Uterus (tissue), 2 donors: ENCODE measurements around the gene CNTN1.

Source experiments
- CTCF ChIP-seq, 4 experiments: fragments of 200-600 bp in 2 of 4; fragments of 450-650 bp in 2 of 4; sonication (generic) in 2 of 4; IDR thresholded peaks; one replicate each; pipeline ENCODE4 v1.5.1; 2016 to 2019; ENCODE audit warnings: antibody characterized with exemption in 4 of 4, mild to moderate bottlenecking in 2 of 4, moderate library complexity in 1 of 4
- POLR2A ChIP-seq, 2 donors: fragments of 450-650 bp; IDR thresholded peaks; one replicate each; pipeline ENCODE4 v1.6.1; 2016; ENCODE audit warnings: antibody characterized with exemption in 2 of 2, mild to moderate bottlenecking in 1 of 2, moderate library complexity in 1 of 2

- no peak for TF ChIP-seq CTCF (IDR thresholded peaks at IDR 0.05)
- TF ChIP-seq POLR2A (IDR thresholded peaks at IDR 0.05): no peak
Observed at GRCh38 chr12:40903040-40903439, 210.8 kb downstream of the CNTN1 start.
